GM18511 (cell line): ENCODE results near the gene SRPX2.

ENCODE experiments used
- ATAC-seq: cut with Tn5 transposase; IDR thresholded peaks from one replicate; pipeline ENCODE4 v1.9.1; 2021; ENCODE audit warnings: mild to moderate bottlenecking, moderate library complexity; ENCODE audit not compliant: unreplicated experiment

The SRPX2 gene, protein sequence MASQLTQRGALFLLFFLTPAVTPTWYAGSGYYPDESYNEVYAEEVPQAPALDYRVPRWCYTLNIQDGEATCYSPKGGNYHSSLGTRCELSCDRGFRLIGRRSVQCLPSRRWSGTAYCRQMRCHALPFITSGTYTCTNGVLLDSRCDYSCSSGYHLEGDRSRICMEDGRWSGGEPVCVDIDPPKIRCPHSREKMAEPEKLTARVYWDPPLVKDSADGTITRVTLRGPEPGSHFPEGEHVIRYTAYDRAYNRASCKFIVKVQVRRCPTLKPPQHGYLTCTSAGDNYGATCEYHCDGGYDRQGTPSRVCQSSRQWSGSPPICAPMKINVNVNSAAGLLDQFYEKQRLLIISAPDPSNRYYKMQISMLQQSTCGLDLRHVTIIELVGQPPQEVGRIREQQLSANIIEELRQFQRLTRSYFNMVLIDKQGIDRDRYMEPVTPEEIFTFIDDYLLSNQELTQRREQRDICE

DNA sequence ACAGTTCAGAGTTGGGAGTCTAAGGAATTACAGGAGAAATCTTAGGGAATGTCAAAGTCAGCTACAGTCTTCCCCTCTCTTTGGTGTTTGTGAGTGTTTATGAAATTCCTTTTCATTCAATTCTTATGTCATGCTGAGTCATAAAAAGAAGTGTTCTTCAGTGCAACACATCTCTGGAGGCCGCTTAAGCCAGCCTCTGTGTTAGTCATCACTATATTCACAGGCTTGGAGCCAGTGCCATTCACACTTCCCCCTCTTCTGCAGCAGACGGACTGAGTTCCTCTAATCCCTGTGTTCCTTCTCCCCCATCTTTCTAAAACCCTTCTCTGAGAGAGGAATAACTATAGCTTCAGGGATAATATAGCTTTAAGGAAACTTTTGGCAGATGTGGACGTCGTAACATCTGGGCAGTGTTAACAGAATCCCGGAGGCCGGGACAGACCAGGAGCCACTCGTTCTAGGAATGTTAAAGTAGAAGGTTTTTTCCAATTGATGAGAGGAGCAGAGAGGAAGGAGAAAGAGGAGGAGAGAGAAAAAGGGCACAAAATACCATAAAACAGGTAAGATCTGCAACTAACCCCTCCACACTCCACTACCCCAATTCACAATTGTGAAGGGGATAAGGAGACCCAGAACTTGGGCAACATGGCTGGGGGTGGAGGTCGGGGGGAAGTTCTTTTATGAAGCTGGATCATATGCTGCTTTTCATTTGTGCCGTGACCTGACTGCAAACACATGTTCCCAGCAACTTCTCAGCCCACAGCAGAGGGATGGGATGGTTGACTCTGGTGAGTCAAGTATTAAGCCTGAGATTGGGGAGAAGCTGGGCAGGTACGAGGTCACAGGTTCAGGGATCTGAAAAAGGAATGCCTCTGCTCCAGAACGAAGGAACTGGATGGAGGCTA, at the start of gene SRPX2:
SRPX2 (plus strand) TSS at position 244 of the 905 bp plus-strand sequence. CDS start 2,124 bp downstream, outside the sequence.
- peak; percentile 83 for ATAC-seq

- ATAC-seq: no peak
Observed at GRCh38 chrX:100596601-100597000, 47.4 kb upstream of the SRPX2 start.

DNA sequence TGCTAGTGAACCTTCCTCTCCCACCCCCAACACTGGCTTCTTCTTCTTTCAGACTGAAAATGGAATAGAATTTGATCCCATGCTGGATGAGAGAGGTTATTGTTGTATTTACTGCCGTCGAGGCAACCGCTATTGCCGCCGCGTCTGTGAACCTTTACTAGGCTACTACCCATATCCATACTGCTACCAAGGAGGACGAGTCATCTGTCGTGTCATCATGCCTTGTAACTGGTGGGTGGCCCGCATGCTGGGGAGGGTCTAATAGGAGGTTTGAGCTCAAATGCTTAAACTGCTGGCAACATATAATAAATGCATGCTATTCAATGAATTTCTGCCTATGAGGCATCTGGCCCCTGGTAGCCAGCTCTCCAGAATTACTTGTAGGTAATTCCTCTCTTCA, 44.5 kb upstream of the SRPX2 start:
- ATAC-seq: no peak

DNA sequence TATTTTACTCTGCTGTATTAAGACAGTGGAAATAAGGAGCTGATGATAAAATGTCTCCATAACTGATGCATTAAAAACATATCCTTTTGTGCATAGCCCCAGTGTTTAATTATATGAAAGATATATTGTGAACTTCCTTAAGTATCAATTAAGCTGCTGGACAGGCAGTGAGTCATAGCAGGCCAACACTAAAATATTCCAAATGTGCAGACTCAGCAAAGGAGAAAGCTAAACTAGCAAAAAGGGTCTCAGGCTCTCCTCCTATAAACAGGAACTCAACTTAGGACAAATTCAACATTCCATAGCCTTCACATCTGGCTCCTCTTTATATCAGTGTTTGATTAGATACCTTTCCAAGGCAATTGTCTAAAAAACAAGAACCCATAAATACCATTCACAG, 43.7 kb upstream of the SRPX2 start:
- no peak for ATAC-seq

- ATAC-seq: peak; percentile 83
Observed at GRCh38 chrX:100600758-100601157, 43.2 kb upstream of the SRPX2 start.

- peak; percentile 66 for ATAC-seq
Observed at GRCh38 chrX:100606753-100607152, 37.2 kb upstream of the SRPX2 start.

DNA sequence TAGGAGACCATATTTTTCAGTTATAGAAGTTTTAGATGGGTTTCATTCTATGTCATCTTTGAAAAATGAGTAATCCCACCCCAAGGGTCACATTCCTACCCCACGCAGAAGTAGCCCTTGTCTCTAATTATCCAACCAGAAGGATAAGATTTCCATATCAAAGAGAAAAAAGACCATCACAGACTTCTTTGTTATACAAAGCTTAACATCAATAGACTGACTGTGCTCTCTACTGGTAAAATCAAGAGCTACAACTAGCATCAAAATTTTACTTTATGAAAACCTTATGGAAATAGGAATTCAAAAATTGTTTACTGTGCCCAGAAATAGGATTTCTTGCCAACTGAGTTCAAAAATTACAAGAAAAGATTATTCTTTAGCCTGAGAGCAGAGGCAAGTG, 34.4 kb upstream of the SRPX2 start:
- ATAC-seq: no peak

DNA sequence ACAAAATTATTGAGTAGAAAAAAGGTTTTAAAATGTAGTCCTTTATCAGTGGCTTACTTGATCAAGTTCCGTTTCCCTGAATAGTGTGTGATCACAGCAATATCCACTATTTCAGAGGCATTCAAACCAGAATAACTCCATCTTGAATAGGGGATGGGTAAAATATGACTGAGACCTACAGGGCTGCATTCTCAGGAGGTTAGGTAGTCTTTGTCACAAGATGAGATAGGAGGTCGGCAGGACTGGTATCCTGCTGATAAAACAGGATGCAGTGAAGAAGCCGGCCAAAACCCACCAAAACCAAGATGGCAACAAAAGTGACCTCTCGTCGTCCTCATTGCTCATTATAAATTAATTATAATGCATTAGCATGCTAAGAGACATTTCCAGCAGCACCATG, 32.0 kb upstream of the SRPX2 start:
- no peak for ATAC-seq

- ATAC-seq: peak; percentile 100
Observed at GRCh38 chrX:100615005-100615404, 29.0 kb upstream of the SRPX2 start.

DNA sequence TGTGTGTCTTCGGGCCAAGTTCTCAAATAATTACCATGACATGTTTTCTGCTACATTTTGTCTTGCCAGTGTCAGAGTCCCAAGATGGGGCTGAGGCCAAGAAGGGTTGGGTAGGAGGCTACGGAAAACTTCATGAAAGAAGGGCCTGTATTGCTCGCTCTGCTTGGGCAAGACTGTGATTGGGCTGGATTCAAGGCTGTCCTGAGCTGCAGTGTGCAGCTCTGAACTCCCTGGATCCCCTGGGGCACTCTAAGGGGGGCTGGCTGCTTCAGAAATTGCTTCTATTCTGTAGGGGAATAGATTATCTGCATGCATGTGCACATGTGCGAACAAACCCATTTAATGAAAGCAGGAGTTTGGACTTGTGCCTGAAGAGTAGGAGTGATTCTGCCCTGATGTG, 21.0 kb upstream of the SRPX2 start:
- no peak for ATAC-seq

DNA sequence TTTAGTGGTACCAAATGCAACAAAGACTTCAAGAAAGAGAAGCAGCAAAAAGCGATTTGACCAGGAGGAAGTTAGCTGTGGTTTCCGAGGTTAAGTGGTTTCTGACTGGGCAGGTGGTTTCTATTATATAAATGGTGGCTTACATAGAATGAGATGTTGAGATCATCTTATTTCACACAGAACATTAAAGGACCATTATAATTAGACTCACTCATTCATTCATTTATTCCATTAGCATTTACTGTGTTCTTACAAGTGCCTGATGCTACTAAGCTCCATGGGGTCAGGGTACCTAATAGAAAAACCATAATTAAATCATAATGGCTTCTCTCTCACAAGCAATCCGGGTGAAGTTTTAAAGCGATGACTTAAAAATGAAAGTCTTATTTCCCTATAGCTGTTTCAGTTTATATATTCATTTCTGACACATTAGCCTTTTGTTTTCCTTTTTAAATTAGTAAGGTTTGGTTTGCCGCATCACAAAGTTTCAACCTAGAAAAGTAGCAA, 18.0 kb upstream of the SRPX2 start:
- ATAC-seq: peak; percentile 95

- ATAC-seq: no peak
Observed at GRCh38 chrX:100635040-100635439, 9.0 kb upstream of the SRPX2 start.

GRCh38 chrX:100635989-100636320, 8.0 kb upstream of the SRPX2 start:
- no peak for ATAC-seq

GRCh38 chrX:100636321-100636991, 7.5 kb upstream of the SRPX2 start, which contains the start of gene TSPAN6:
TSS of gene TSPAN6 (minus strand) at chrX:100636806. CDS start at chrX:100636694, 112 bp downstream.
- peak; percentile 100 for ATAC-seq

DNA sequence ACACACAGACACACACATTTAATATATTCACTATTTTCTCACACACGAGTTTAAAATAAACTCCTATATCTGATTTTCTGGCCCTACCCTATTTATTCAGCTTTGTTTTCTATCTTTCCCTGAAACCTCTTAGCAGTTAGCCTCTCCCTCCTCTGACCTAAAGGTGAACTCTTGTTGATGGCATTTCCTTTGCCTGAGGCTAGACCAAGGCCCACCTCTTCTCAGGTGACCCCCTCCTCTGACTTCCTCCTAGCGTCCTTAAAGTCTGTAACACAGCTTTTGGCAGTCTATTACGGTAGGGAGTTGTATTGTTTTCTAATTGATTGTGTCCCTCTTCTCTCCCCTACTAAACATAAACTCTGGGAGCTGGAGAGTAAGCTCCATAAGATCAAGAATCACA, 1.7 kb upstream of the SRPX2 start:
- no peak for ATAC-seq

DNA sequence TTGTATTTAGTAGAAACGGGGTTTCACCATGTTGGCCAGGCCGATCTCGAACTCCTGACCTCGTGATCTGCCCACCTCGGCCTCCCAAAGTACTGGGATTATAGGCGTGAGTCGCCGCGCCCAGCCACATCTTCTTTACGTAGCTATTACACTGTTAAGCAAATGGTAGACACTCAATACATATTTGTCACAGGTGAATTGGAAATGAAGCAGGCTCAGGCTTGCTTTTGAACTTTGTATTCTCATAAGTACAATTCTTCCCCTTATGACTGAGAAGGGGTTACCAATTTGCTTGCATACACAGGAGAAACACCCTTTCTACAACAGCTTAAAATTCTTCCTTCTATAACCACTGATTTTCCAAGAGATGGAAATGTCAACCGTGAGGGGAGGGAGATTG, 787 bp upstream of the SRPX2 start:
- no peak for ATAC-seq

DNA sequence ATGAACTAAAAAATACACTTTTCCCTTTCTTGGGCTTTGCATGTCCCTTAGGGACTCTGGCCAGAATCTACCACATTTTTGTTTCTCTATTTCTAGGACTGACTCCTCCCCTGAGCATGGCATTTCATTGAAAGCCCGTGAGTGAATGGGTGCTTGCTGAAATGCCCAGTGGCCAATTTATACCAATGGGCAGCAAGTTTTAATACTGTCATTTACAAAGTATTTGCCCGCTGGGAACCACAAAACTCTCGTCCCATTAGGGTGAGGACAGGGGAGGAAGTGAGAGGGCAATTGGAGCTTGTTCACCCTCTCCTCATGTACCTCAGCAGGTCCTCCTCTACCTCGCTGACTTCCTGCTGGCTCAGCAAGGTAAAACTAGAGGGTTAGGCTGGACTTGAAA, 1.1 kb downstream of the SRPX2 start:
- ATAC-seq: no peak

GRCh38 chrX:100647095-100647494, 3.1 kb downstream of the SRPX2 start:
- no peak for ATAC-seq

DNA sequence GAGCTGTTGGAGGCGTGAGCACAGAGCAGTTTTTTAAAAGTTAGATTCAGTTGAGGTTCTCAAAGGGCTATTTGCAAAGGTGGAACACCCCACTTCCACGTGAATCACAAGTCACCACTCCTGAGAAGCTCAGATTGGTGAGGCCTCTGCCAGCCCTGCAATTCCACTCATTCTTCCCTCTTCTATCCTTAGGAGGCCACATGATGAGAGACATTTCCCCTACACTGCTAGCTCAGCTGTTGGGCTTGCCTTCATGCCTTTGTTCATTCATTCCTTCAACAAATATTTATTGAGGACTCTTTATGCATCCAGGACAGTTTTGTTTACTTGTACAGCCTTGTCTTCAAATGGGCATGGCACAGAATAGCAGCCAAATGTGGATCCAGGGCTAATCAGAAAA, 3.7 kb downstream of the SRPX2 start:
- ATAC-seq: no peak

DNA sequence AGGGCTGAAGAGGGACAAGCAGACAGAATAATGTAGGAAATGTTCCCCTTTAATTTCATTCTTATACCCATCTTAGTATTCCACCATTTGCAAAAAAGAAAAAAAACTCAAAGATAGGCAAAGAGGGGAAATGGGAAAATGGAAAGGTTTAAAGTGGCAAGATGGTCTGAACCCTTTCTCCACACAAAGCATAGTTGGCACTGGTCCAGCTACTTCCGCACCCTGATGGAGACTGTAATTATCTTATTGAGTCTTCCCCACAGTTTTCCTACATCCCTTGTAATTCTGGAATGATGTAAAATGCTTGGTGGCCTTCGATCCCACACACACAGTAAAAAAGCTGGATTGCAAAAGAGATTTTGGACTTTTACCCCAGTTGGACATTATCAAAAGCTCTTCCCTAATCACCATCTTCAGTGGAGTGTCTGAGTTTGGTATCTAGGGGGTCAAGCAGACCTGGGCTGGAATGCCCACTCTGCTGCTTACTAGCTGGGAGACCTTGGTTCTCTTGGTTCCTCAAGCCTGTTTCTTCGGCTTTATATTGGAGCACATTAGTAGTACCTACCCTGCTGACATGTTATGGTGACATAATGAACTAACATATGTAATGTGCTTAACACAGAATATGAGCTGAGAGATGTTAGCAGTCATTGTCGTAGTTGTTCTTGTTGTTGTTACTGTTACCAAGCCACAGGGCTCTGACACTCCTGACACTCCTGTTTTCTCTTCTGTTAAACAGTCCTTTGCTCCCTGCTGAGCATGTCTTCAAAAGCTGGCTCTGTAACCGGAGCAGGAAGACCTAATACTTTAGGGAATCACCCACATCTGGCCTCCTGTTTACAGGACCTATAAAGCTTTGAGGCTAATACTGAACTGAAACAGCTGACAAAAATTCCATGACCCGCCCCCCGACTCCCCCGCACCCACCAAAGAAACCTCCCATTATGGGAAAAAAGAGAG, 4.7 kb downstream of the SRPX2 start:
- no peak for ATAC-seq
